ENCODE measurements around the gene PYGB. TPM values are rescaled to one million over a fixed set of nuclear protein-coding genes. Genes with fewer than 3 reads are reported as not detected.

PYGB gene
- total RNA-seq, 1 experiment from 2014 or later = 435 TPM

GRCh38 chr20:25282034-25282781 lies 34.3 kb downstream of the PYGB start:
- Mint-ChIP-seq H3K27ac (ENCODE audit: low read depth, unreplicated experiment) (peak overlapping the region; percentile 54), H3K9me3 (ENCODE audit: unreplicated experiment) (no peaks in the 10 kb centered on the region), H3K4me1 (ENCODE audit: insufficient read depth, unreplicated experiment) (peaks cover 14% of the 10 kb centered on the region), H3K36me3 (ENCODE audit: insufficient read depth, unreplicated experiment) (peaks cover 100% of the 10 kb centered on the region), H3K4me3 (ENCODE audit: unreplicated experiment) (peak overlapping the region; percentile 21), H3K27me3 (ENCODE audit: insufficient read depth, unreplicated experiment) (no peaks in the 10 kb centered on the region)
- ChIA-PET POLR2A (interaction anchor here (0.8 to 1.6 kb wide), 4 partner anchors 8 to 86 kb away, joined by 3 to 7 read pairs (median 4); partner anchors contain the start of gene PYGB), CTCF (interaction anchor here (0.6 to 1.4 kb wide), 5 partner anchors 10 to 117 kb away, joined by 3 to 5 read pairs (median 3); no protein-coding TSS in a partner anchor)
- no TSS peak for BruUV-seq (replicated peaks)
- TF ChIP-seq CTCF (IDR thresholded peaks at IDR 0.05; ENCODE audit: unreplicated experiment) = no peak
- no peak for DNase-seq (ENCODE audit: unreplicated experiment)
- intact Hi-C loops (cut with micrococcal nuclease) = no loop called here

GRCh38 chr20:25282796-25283195 lies 34.9 kb downstream of the PYGB start:
- BruUV-seq (replicated peaks) = no TSS peak

GRCh38 chr20:25283221-25283951 lies 35.5 kb downstream of the PYGB start:
- CTCF ChIA-PET = interaction anchor here (1.7 to 2.0 kb wide), 2 partner anchors 11 to 13 kb away, joined by 6 to 8 read pairs; no protein-coding TSS in a partner anchor
- intact Hi-C loops (cut with micrococcal nuclease) = no loop called here
- no peak for DNase-seq (ENCODE audit: unreplicated experiment)
- Mint-ChIP-seq H3K9me3 (ENCODE audit: unreplicated experiment) (no peaks in the 10 kb centered on the region), H3K36me3 (ENCODE audit: insufficient read depth, unreplicated experiment) (peaks cover 100% of the 10 kb centered on the region), H3K27ac (ENCODE audit: low read depth, unreplicated experiment) (peak overlapping the region; percentile 54), H3K4me1 (ENCODE audit: insufficient read depth, unreplicated experiment) (peaks cover 9% of the 10 kb centered on the region), H3K27me3 (ENCODE audit: insufficient read depth, unreplicated experiment) (no peaks in the 10 kb centered on the region), H3K4me3 (ENCODE audit: unreplicated experiment) (no peak overlapping the region)
- no TSS peak for BruUV-seq (replicated peaks)
- no peak for TF ChIP-seq CTCF (IDR thresholded peaks at IDR 0.05; ENCODE audit: unreplicated experiment)
- POLR2A ChIA-PET = interaction anchor here (1.8 kb wide), 2 partner anchors 10 to 12 kb away, joined by 6 to 9 read pairs; no protein-coding TSS in a partner anchor

More at GRCh38 chr20:25282796-25283195, 34.9 kb downstream of the PYGB start:
- intact Hi-C loops (cut with micrococcal nuclease) = no loop called here
- CTCF ChIA-PET = interaction anchor here (1.4 to 2.0 kb wide), 2 partner anchors 11 to 116 kb away, joined by 5 to 6 read pairs; no protein-coding TSS in a partner anchor
- DNase-seq (ENCODE audit: unreplicated experiment) = no peak
- Mint-ChIP-seq H3K9me3 (ENCODE audit: unreplicated experiment) (no peaks in the 10 kb centered on the region), H3K27ac (ENCODE audit: low read depth, unreplicated experiment) (peak overlapping the region; percentile 54), H3K27me3 (ENCODE audit: insufficient read depth, unreplicated experiment) (no peaks in the 10 kb centered on the region), H3K4me1 (ENCODE audit: insufficient read depth, unreplicated experiment) (peaks cover 9% of the 10 kb centered on the region), H3K4me3 (ENCODE audit: unreplicated experiment) (peak overlapping the region; percentile 21), H3K36me3 (ENCODE audit: insufficient read depth, unreplicated experiment) (peaks cover 100% of the 10 kb centered on the region)
- POLR2A ChIA-PET = interaction anchor here (1.6 kb wide), 1 partner anchor 35 kb away, joined by 5 read pairs; the partner anchor contains the start of gene PYGB
- no peak for TF ChIP-seq CTCF (IDR thresholded peaks at IDR 0.05; ENCODE audit: unreplicated experiment)

GRCh38 chr20:25284131-25284601 lies 36.3 kb downstream of the PYGB start:
- BruUV-seq (replicated peaks) = no TSS peak
- Mint-ChIP-seq H3K27me3 (ENCODE audit: insufficient read depth, unreplicated experiment) (no peaks in the 10 kb centered on the region), H3K4me3 (ENCODE audit: unreplicated experiment) (no peak overlapping the region), H3K27ac (ENCODE audit: low read depth, unreplicated experiment) (no peak overlapping the region), H3K4me1 (ENCODE audit: insufficient read depth, unreplicated experiment) (peaks cover 9% of the 10 kb centered on the region), H3K36me3 (ENCODE audit: insufficient read depth, unreplicated experiment) (peaks cover 100% of the 10 kb centered on the region), H3K9me3 (ENCODE audit: unreplicated experiment) (no peaks in the 10 kb centered on the region)
- CTCF ChIA-PET = interaction anchor here (1.5 to 2.0 kb wide), 3 partner anchors 10 to 16 kb away, joined by 3 to 8 read pairs (median 6); no protein-coding TSS in a partner anchor
- no peak for TF ChIP-seq CTCF (IDR thresholded peaks at IDR 0.05; ENCODE audit: unreplicated experiment)
- intact Hi-C loops (cut with micrococcal nuclease) = no loop called here
- no peak for DNase-seq (ENCODE audit: unreplicated experiment)
- POLR2A ChIA-PET = interaction anchor here (1.0 to 1.8 kb wide), 4 partner anchors 9 to 61 kb away, joined by 3 to 9 read pairs (median 5); no protein-coding TSS in a partner anchor

Measured in MCF 10A (cell line).